Measurements from ENCODE around the gene KDM2A. TPM values are rescaled to one million over a fixed set of nuclear protein-coding genes. Genes with fewer than 3 reads are reported as not detected.
"Not testable (repeated sequence)": the region's sequence is repeated elsewhere in the genome, so short reads cannot be mapped to it uniquely, and the experiment has no call there.

Gene KDM2A
- total RNA-seq, 2 experiments from 2014 or later, result 90.3 to 93.1 TPM

GRCh38 chr11:67177399-67178281, 58.6 kb downstream of the KDM2A start:
- DNase-seq, result no peak
- H3K4me3 Mint-ChIP-seq, result no peak overlapping the region
- ChIA-PET CTCF (no interaction called here), POLR2A (no interaction called here)
- peaks cover 28% of the 10 kb centered on the region for H3K36me3 Mint-ChIP-seq (ENCODE audit: low read depth)
- no peaks in the 10 kb centered on the region for H3K9me3 Mint-ChIP-seq (ENCODE audit: insufficient read depth)
- peaks cover 5% of the 10 kb centered on the region for H3K4me1 Mint-ChIP-seq (ENCODE audit: low read depth)
- H3K27ac Mint-ChIP-seq, result no peak overlapping the region
- ATAC-seq, result no peak
- no peaks in the 10 kb centered on the region for H3K27me3 Mint-ChIP-seq (ENCODE audit: low read depth)

- H3K4me1 Mint-ChIP-seq (ENCODE audit: low read depth), result peaks cover 5% of the 10 kb centered on the region
- POLR2A ChIA-PET, result no interaction called here
- H3K27me3 Mint-ChIP-seq (ENCODE audit: low read depth), result no peaks in the 10 kb centered on the region
- ATAC-seq (no peak), DNase-seq (no peak)
- H3K36me3 Mint-ChIP-seq (ENCODE audit: low read depth), result peaks cover 34% of the 10 kb centered on the region
- no peak overlapping the region for H3K4me3 Mint-ChIP-seq
- no peak overlapping the region for H3K27ac Mint-ChIP-seq
- CTCF ChIA-PET, result no interaction called here
- no peaks in the 10 kb centered on the region for H3K9me3 Mint-ChIP-seq (ENCODE audit: insufficient read depth)
Observed at GRCh38 chr11:67178421-67178820, 59.4 kb downstream of the KDM2A start.

GRCh38 chr11:67178878-67179277, 59.8 kb downstream of the KDM2A start:
- H3K4me1 Mint-ChIP-seq (ENCODE audit: low read depth), result peaks cover 5% of the 10 kb centered on the region
- peaks cover 37% of the 10 kb centered on the region for H3K36me3 Mint-ChIP-seq (ENCODE audit: low read depth)
- DNase-seq, result no peak
- H3K4me3 Mint-ChIP-seq, result no peak overlapping the region
- no peaks in the 10 kb centered on the region for H3K27me3 Mint-ChIP-seq (ENCODE audit: low read depth)
- POLR2A ChIA-PET, result interaction anchor here (1.2 kb wide), 1 partner anchor 17 kb away, joined by 3 read pairs; no protein-coding TSS in a partner anchor
- H3K27ac Mint-ChIP-seq, result no peak overlapping the region
- CTCF ChIA-PET, result interaction anchor here (1.2 to 1.8 kb wide), 3 partner anchors 8 to 98 kb away, joined by 3 to 8 read pairs (median 5); no protein-coding TSS in a partner anchor
- H3K9me3 Mint-ChIP-seq (ENCODE audit: insufficient read depth), result no peaks in the 10 kb centered on the region
- no peak for ATAC-seq

GRCh38 chr11:67179892-67180490, 60.9 kb downstream of the KDM2A start:
- ATAC-seq (no peak), DNase-seq (no peak)
- no peaks in the 10 kb centered on the region for H3K27me3 Mint-ChIP-seq (ENCODE audit: low read depth)
- peaks cover 42% of the 10 kb centered on the region for H3K36me3 Mint-ChIP-seq (ENCODE audit: low read depth)
- no peaks in the 10 kb centered on the region for H3K9me3 Mint-ChIP-seq (ENCODE audit: insufficient read depth)
- H3K27ac Mint-ChIP-seq, result no peak overlapping the region
- ChIA-PET POLR2A (interaction anchor here (0.6 to 1.2 kb wide), 3 partner anchors 16 to 338 kb away, joined by 3 to 5 read pairs (median 3); no protein-coding TSS in a partner anchor), CTCF (interaction anchor here (1.2 to 1.8 kb wide), 3 partner anchors 9 to 99 kb away, joined by 3 to 8 read pairs (median 5); no protein-coding TSS in a partner anchor)
- no peak overlapping the region for H3K4me3 Mint-ChIP-seq
- H3K4me1 Mint-ChIP-seq (ENCODE audit: low read depth), result peaks cover 8% of the 10 kb centered on the region

- ATAC-seq (no peak), DNase-seq (no peak)
- Mint-ChIP-seq H3K9me3 (ENCODE audit: insufficient read depth) (no peaks in the 10 kb centered on the region), H3K27ac (no peak overlapping the region), H3K36me3 (ENCODE audit: low read depth) (peaks cover 20% of the 10 kb centered on the region), H3K4me1 (ENCODE audit: low read depth) (peaks cover 13% of the 10 kb centered on the region), H3K4me3 (no peak overlapping the region), H3K27me3 (ENCODE audit: low read depth) (no peaks in the 10 kb centered on the region)
- CTCF ChIA-PET, result no interaction called here
- POLR2A ChIA-PET, result no interaction called here
Observed at GRCh38 chr11:67194096-67194495, 75.0 kb downstream of the KDM2A start.

- POLR2A ChIA-PET, result interaction anchor here (0.7 to 1.5 kb wide), 3 partner anchors 17 to 180 kb away, joined by 3 to 4 read pairs (median 3); no protein-coding TSS in a partner anchor
- peaks cover 22% of the 10 kb centered on the region for H3K36me3 Mint-ChIP-seq (ENCODE audit: low read depth)
- DNase-seq (no peak), ATAC-seq (no peak)
- H3K27ac Mint-ChIP-seq, result no peak overlapping the region
- peaks cover 4% of the 10 kb centered on the region for H3K4me1 Mint-ChIP-seq (ENCODE audit: low read depth)
- no peak overlapping the region for H3K4me3 Mint-ChIP-seq
- CTCF ChIA-PET, result interaction anchor here (0.7 to 1.1 kb wide), 2 partner anchors 25 to 29 kb away, joined by 3 read pairs; no protein-coding TSS in a partner anchor
- no peaks in the 10 kb centered on the region for H3K9me3 Mint-ChIP-seq (ENCODE audit: insufficient read depth)
- H3K27me3 Mint-ChIP-seq (ENCODE audit: low read depth), result no peaks in the 10 kb centered on the region
Observed at GRCh38 chr11:67195971-67196456, 77.0 kb downstream of the KDM2A start.

- CTCF ChIA-PET, result interaction anchor here (1.1 to 1.2 kb wide), 2 partner anchors 13 to 519 kb away, joined by 3 read pairs; no protein-coding TSS in a partner anchor
- DNase-seq, result no peak
- Mint-ChIP-seq H3K36me3 (ENCODE audit: low read depth) (peaks cover 24% of the 10 kb centered on the region), H3K27ac (no peak overlapping the region), H3K27me3 (ENCODE audit: low read depth) (no peaks in the 10 kb centered on the region), H3K9me3 (ENCODE audit: insufficient read depth) (no peaks in the 10 kb centered on the region), H3K4me3 (no peak overlapping the region), H3K4me1 (ENCODE audit: low read depth) (peaks cover 4% of the 10 kb centered on the region)
- no peak for ATAC-seq
- POLR2A ChIA-PET, result no interaction called here
Observed at GRCh38 chr11:67197606-67198005, 78.5 kb downstream of the KDM2A start.

GRCh38 chr11:67198781-67199180, 79.7 kb downstream of the KDM2A start:
- H3K4me3 Mint-ChIP-seq; ATAC-seq; POLR2A ChIA-PET; H3K27me3 Mint-ChIP-seq (ENCODE audit: low read depth); CTCF ChIA-PET; H3K27ac Mint-ChIP-seq; H3K4me1 Mint-ChIP-seq (ENCODE audit: low read depth); H3K9me3 Mint-ChIP-seq (ENCODE audit: insufficient read depth); DNase-seq: not testable (repeated sequence)
- peaks cover 25% of the 10 kb centered on the region for H3K36me3 Mint-ChIP-seq (ENCODE audit: low read depth)

- no peaks in the 10 kb centered on the region for H3K9me3 Mint-ChIP-seq (ENCODE audit: insufficient read depth)
- DNase-seq, result no peak
- peaks cover 4% of the 10 kb centered on the region for H3K4me1 Mint-ChIP-seq (ENCODE audit: low read depth)
- POLR2A ChIA-PET, result no interaction called here
- ATAC-seq, result no peak
- H3K27ac Mint-ChIP-seq, result no peak overlapping the region
- H3K27me3 Mint-ChIP-seq (ENCODE audit: low read depth), result no peaks in the 10 kb centered on the region
- no peak overlapping the region for H3K4me3 Mint-ChIP-seq
- CTCF ChIA-PET, result interaction anchor here (0.7 to 1.4 kb wide), 2 partner anchors 151 to 183 kb away, joined by 3 to 4 read pairs; no protein-coding TSS in a partner anchor
- peaks cover 20% of the 10 kb centered on the region for H3K36me3 Mint-ChIP-seq (ENCODE audit: low read depth)
Observed at GRCh38 chr11:67199751-67200150, 80.7 kb downstream of the KDM2A start.

GRCh38 chr11:67202028-67202427, 83.0 kb downstream of the KDM2A start:
- no peak for DNase-seq
- Mint-ChIP-seq H3K27ac (no peak overlapping the region), H3K27me3 (ENCODE audit: low read depth) (no peaks in the 10 kb centered on the region), H3K4me1 (ENCODE audit: low read depth) (no peaks in the 10 kb centered on the region), H3K4me3 (no peak overlapping the region), H3K36me3 (ENCODE audit: low read depth) (peaks cover 16% of the 10 kb centered on the region), H3K9me3 (ENCODE audit: insufficient read depth) (no peaks in the 10 kb centered on the region)
- ChIA-PET POLR2A (no interaction called here), CTCF (interaction anchor here (1.0 kb wide), 1 partner anchor 55 kb away, joined by 3 read pairs; no protein-coding TSS in a partner anchor)
- no peak for ATAC-seq

- H3K9me3 Mint-ChIP-seq (ENCODE audit: insufficient read depth), result no peaks in the 10 kb centered on the region
- no peak for DNase-seq
- CTCF ChIA-PET, result no interaction called here
- peaks cover 22% of the 10 kb centered on the region for H3K36me3 Mint-ChIP-seq (ENCODE audit: low read depth)
- no peak overlapping the region for H3K27ac Mint-ChIP-seq
- H3K4me3 Mint-ChIP-seq, result no peak overlapping the region
- POLR2A ChIA-PET, result no interaction called here
- no peak for ATAC-seq
- no peaks in the 10 kb centered on the region for H3K27me3 Mint-ChIP-seq (ENCODE audit: low read depth)
- H3K4me1 Mint-ChIP-seq (ENCODE audit: low read depth), result no peaks in the 10 kb centered on the region
Observed at GRCh38 chr11:67204822-67205221, 85.8 kb downstream of the KDM2A start.

- H3K4me3 Mint-ChIP-seq; H3K4me1 Mint-ChIP-seq (ENCODE audit: low read depth); POLR2A ChIA-PET; H3K9me3 Mint-ChIP-seq (ENCODE audit: insufficient read depth); CTCF ChIA-PET; ATAC-seq; H3K27ac Mint-ChIP-seq; H3K27me3 Mint-ChIP-seq (ENCODE audit: low read depth); DNase-seq: not testable (repeated sequence)
- peaks cover 28% of the 10 kb centered on the region for H3K36me3 Mint-ChIP-seq (ENCODE audit: low read depth)
Observed at GRCh38 chr11:67209222-67209621, 90.2 kb downstream of the KDM2A start.

Data from activated CD8-positive, alpha-beta T cell treated with anti-CD3 and anti-CD28 coated beads, Interleukin-2, amount 10 ng/mL, durations not matched to agents 7 days and 5 days (primary cell).